ENCODE data around the gene TPRA1. TPM values are rescaled to one million over a fixed set of nuclear protein-coding genes. Genes with fewer than 3 reads are reported as not detected.

TPRA1 gene
- total and polyA plus RNA-seq, 9 of the 15 experiments (the other 6 are each of a cell fraction or from before 2014, with no cell fraction given): 0.66 to 21.5 (median 11.1) TPM

GRCh38 chr3:127560051-127560787 is 30.3 kb downstream of the TPRA1 start (continued):
- peak; percentile 80 to 91 for TF ChIP-seq ETV6 (IDR thresholded peaks at IDR 0.05; ENCODE audit: borderline replicate concordance in 1 of 2, low read depth in 2 of 2, low read length in 1 of 2)
- TF ChIP-seq ETV6 (CRISPR knock-in tag; IDR thresholded peaks at IDR 0.05; ENCODE audit: borderline replicate concordance): peak; percentile 98
- TF ChIP-seq ZNF12 (CRISPR knock-in tag; IDR thresholded peaks at IDR 0.05): no peak
- TF ChIP-seq E2F8 (IDR thresholded peaks at IDR 0.05; ENCODE audit: low read depth, partially characterized antibody): peak; percentile 54
- TF ChIP-seq TRIM24 (IDR thresholded peaks at IDR 0.05): peak in 1 of 2 experiments; percentile 66; a peak in 2 of 4 replicates
- TF ChIP-seq ZBTB40 (IDR thresholded peaks at IDR 0.05): peak; percentile 95
- TF ChIP-seq ZBTB40 (CRISPR knock-in tag; IDR thresholded peaks at IDR 0.05): no peak
- no peak for TF ChIP-seq CHAMP1 (IDR thresholded peaks at IDR 0.05)
- no peak for TF ChIP-seq RB1 (IDR thresholded peaks at IDR 0.05; ENCODE audit: low read depth)
- TF ChIP-seq CBX3 (IDR thresholded peaks at IDR 0.05; ENCODE audit: borderline replicate concordance in 1 of 2, low read length in 2 of 2): peak in 1 of 2 experiments; percentile 66; a peak in 1 of 3 replicates
- TF ChIP-seq ETV1 (tag; conservative IDR thresholded peaks at IDR 0.05; ENCODE audit: low read depth): peak; percentile 68
- TF ChIP-seq RFX1 (IDR thresholded peaks at IDR 0.05): no peak
